Measurements from ENCODE around the gene ANKK1. TPM values are rescaled to one million over a fixed set of nuclear protein-coding genes. Genes with fewer than 3 reads are reported as not detected.

ANKK1 gene
- total RNA-seq, 1 donor from 2014 or later: not detected

- Histone ChIP-seq H3K9ac (ENCODE audit: low read depth in 1 of 3, low read length in 3 of 3) (no peak overlapping the region), H3K27me3 (ENCODE audit: control insufficient read depth in 3 of 3, insufficient read depth in 3 of 3, low read length in 3 of 3) (peaks cover 0 to 2% (median 0%) of the 10 kb centered on the region in 3 donors), H3K9me3 (ENCODE audit: control insufficient read depth in 3 of 3, low read length in 3 of 3) (no peaks in the 10 kb centered on the region), H3K27ac (ENCODE audit: low read depth, low read length) (no peak overlapping the region), H3K4me1 (ENCODE audit: control insufficient read depth in 3 of 3, insufficient read depth in 3 of 3, low read length in 3 of 3) (peaks cover 0 to 8% (median 8%) of the 10 kb centered on the region in 3 donors), H3K4me3 (ENCODE audit: low read length in 3 of 3) (no peak overlapping the region), H3K36me3 (ENCODE audit: control insufficient read depth in 3 of 3, insufficient read depth in 3 of 3, low read length in 3 of 3) (no peaks in the 10 kb centered on the region)
These were observed 31.9 kb downstream of the ANKK1 start for GRCh38 chr11:113419454-113420003.

- Histone ChIP-seq H3K4me3 (ENCODE audit: low read length in 3 of 3) (no peak overlapping the region), H3K9me3 (ENCODE audit: control insufficient read depth in 3 of 3, low read length in 3 of 3) (no peaks in the 10 kb centered on the region)
These were observed 33.2 kb downstream of the ANKK1 start for GRCh38 chr11:113420808-113421207.

GRCh38 chr11:113426686-113427085, 39.1 kb downstream of the ANKK1 start:
- H3K9ac ChIP-seq (ENCODE audit: low read depth in 1 of 3, low read length in 3 of 3): no peak overlapping the region
- H3K27me3 ChIP-seq (ENCODE audit: control insufficient read depth in 3 of 3, insufficient read depth in 3 of 3, low read length in 3 of 3): no peaks in the 10 kb centered on the region
- H3K27ac ChIP-seq (ENCODE audit: low read depth, low read length): no peak overlapping the region

More at GRCh38 chr11:113420808-113421207, 33.2 kb downstream of the ANKK1 start:
- Histone ChIP-seq H3K36me3 (ENCODE audit: control insufficient read depth in 3 of 3, insufficient read depth in 3 of 3, low read length in 3 of 3) (no peaks in the 10 kb centered on the region), H3K9ac (ENCODE audit: low read depth in 1 of 3, low read length in 3 of 3) (no peak overlapping the region), H3K27ac (ENCODE audit: low read depth, low read length) (no peak overlapping the region), H3K27me3 (ENCODE audit: control insufficient read depth in 3 of 3, insufficient read depth in 3 of 3, low read length in 3 of 3) (peaks cover 0 to 2% (median 0%) of the 10 kb centered on the region in 3 donors), H3K4me1 (ENCODE audit: control insufficient read depth in 3 of 3, insufficient read depth in 3 of 3, low read length in 3 of 3) (peaks cover 0 to 8% (median 8%) of the 10 kb centered on the region in 3 donors)

GRCh38 chr11:113431746-113432145, 44.2 kb downstream of the ANKK1 start:
- H3K9me3 ChIP-seq (ENCODE audit: control insufficient read depth in 3 of 3, low read length in 3 of 3): no peaks in the 10 kb centered on the region
- peaks cover 0 to under 1% (median under 1%) of the 10 kb centered on the region in 3 donors for H3K4me1 ChIP-seq (ENCODE audit: control insufficient read depth in 3 of 3, insufficient read depth in 3 of 3, low read length in 3 of 3)
- H3K4me3 ChIP-seq (ENCODE audit: low read length in 3 of 3): no peak overlapping the region
- H3K27ac ChIP-seq (ENCODE audit: low read depth, low read length): no peak overlapping the region
- H3K36me3 ChIP-seq (ENCODE audit: control insufficient read depth in 3 of 3, insufficient read depth in 3 of 3, low read length in 3 of 3): no peaks in the 10 kb centered on the region
- H3K9ac ChIP-seq (ENCODE audit: low read depth in 1 of 3, low read length in 3 of 3): no peak overlapping the region
- H3K27me3 ChIP-seq (ENCODE audit: control insufficient read depth in 3 of 3, insufficient read depth in 3 of 3, low read length in 3 of 3): no peaks in the 10 kb centered on the region

More at GRCh38 chr11:113426686-113427085, 39.1 kb downstream of the ANKK1 start:
- Histone ChIP-seq H3K36me3 (ENCODE audit: control insufficient read depth in 3 of 3, insufficient read depth in 3 of 3, low read length in 3 of 3) (no peaks in the 10 kb centered on the region), H3K4me1 (ENCODE audit: control insufficient read depth in 3 of 3, insufficient read depth in 3 of 3, low read length in 3 of 3) (no peaks in the 10 kb centered on the region), H3K4me3 (ENCODE audit: low read length in 3 of 3) (no peak overlapping the region), H3K9me3 (ENCODE audit: control insufficient read depth in 3 of 3, low read length in 3 of 3) (no peaks in the 10 kb centered on the region)

GRCh38 chr11:113435190-113435968, 47.8 kb downstream of the ANKK1 start:
- Histone ChIP-seq H3K9ac (ENCODE audit: low read depth in 1 of 3, low read length in 3 of 3) (no peak overlapping the region), H3K36me3 (ENCODE audit: control insufficient read depth in 3 of 3, insufficient read depth in 3 of 3, low read length in 3 of 3) (no peaks in the 10 kb centered on the region), H3K4me3 (ENCODE audit: low read length in 3 of 3) (no peak overlapping the region), H3K27ac (ENCODE audit: low read depth, low read length) (no peak overlapping the region), H3K9me3 (ENCODE audit: control insufficient read depth in 3 of 3, low read length in 3 of 3) (no peaks in the 10 kb centered on the region), H3K4me1 (ENCODE audit: control insufficient read depth in 3 of 3, insufficient read depth in 3 of 3, low read length in 3 of 3) (peaks cover 0 to 4% (median 3%) of the 10 kb centered on the region in 3 donors), H3K27me3 (ENCODE audit: control insufficient read depth in 3 of 3, insufficient read depth in 3 of 3, low read length in 3 of 3) (no peaks in the 10 kb centered on the region)

- H3K36me3 ChIP-seq (ENCODE audit: control insufficient read depth in 3 of 3, insufficient read depth in 3 of 3, low read length in 3 of 3): no peaks in the 10 kb centered on the region
- no peak overlapping the region for H3K9ac ChIP-seq (ENCODE audit: low read depth in 1 of 3, low read length in 3 of 3)
- H3K4me3 ChIP-seq (ENCODE audit: low read length in 3 of 3): no peak overlapping the region
- H3K9me3 ChIP-seq (ENCODE audit: control insufficient read depth in 3 of 3, low read length in 3 of 3): no peaks in the 10 kb centered on the region
- H3K4me1 ChIP-seq (ENCODE audit: control insufficient read depth in 3 of 3, insufficient read depth in 3 of 3, low read length in 3 of 3): peaks cover 0 to 4% (median 3%) of the 10 kb centered on the region in 3 donors
- no peaks in the 10 kb centered on the region for H3K27me3 ChIP-seq (ENCODE audit: control insufficient read depth in 3 of 3, insufficient read depth in 3 of 3, low read length in 3 of 3)
- H3K27ac ChIP-seq (ENCODE audit: low read depth, low read length): no peak overlapping the region
These were observed 49.2 kb downstream of the ANKK1 start for GRCh38 chr11:113436672-113437252.

- H3K9me3 ChIP-seq (ENCODE audit: control insufficient read depth in 3 of 3, low read length in 3 of 3): no peaks in the 10 kb centered on the region
- no peak overlapping the region for H3K27ac ChIP-seq (ENCODE audit: low read depth, low read length)
- peaks cover 0 to 4% (median 3%) of the 10 kb centered on the region in 3 donors for H3K4me1 ChIP-seq (ENCODE audit: control insufficient read depth in 3 of 3, insufficient read depth in 3 of 3, low read length in 3 of 3)
- H3K4me3 ChIP-seq (ENCODE audit: low read length in 3 of 3): no peak overlapping the region
- no peaks in the 10 kb centered on the region for H3K36me3 ChIP-seq (ENCODE audit: control insufficient read depth in 3 of 3, insufficient read depth in 3 of 3, low read length in 3 of 3)
- H3K27me3 ChIP-seq (ENCODE audit: control insufficient read depth in 3 of 3, insufficient read depth in 3 of 3, low read length in 3 of 3): peaks cover 2 to 22% (median 2%) of the 10 kb centered on the region in 3 donors
- H3K9ac ChIP-seq (ENCODE audit: low read depth in 1 of 3, low read length in 3 of 3): no peak overlapping the region
These were observed 53.2 kb downstream of the ANKK1 start for GRCh38 chr11:113440816-113441215.

- H3K9ac ChIP-seq (ENCODE audit: low read depth in 1 of 3, low read length in 3 of 3): no peak overlapping the region
- H3K27me3 ChIP-seq (ENCODE audit: control insufficient read depth in 3 of 3, insufficient read depth in 3 of 3, low read length in 3 of 3): peaks cover 2 to 32% (median 4%) of the 10 kb centered on the region in 3 donors
- H3K27ac ChIP-seq (ENCODE audit: low read depth, low read length): no peak overlapping the region
- no peaks in the 10 kb centered on the region for H3K9me3 ChIP-seq (ENCODE audit: control insufficient read depth in 3 of 3, low read length in 3 of 3)
- no peaks in the 10 kb centered on the region for H3K4me1 ChIP-seq (ENCODE audit: control insufficient read depth in 3 of 3, insufficient read depth in 3 of 3, low read length in 3 of 3)
- H3K36me3 ChIP-seq (ENCODE audit: control insufficient read depth in 3 of 3, insufficient read depth in 3 of 3, low read length in 3 of 3): no peaks in the 10 kb centered on the region
- H3K4me3 ChIP-seq (ENCODE audit: low read length in 3 of 3): no peak overlapping the region
These were observed 57.0 kb downstream of the ANKK1 start for GRCh38 chr11:113444502-113445123.

- no peak overlapping the region for H3K4me3 ChIP-seq (ENCODE audit: low read length in 3 of 3)
- no peak overlapping the region for H3K9ac ChIP-seq (ENCODE audit: low read depth in 1 of 3, low read length in 3 of 3)
- H3K4me1 ChIP-seq (ENCODE audit: control insufficient read depth in 3 of 3, insufficient read depth in 3 of 3, low read length in 3 of 3): no peaks in the 10 kb centered on the region
- H3K27ac ChIP-seq (ENCODE audit: low read depth, low read length): no peak overlapping the region
- H3K9me3 ChIP-seq (ENCODE audit: control insufficient read depth in 3 of 3, low read length in 3 of 3): no peaks in the 10 kb centered on the region
- H3K36me3 ChIP-seq (ENCODE audit: control insufficient read depth in 3 of 3, insufficient read depth in 3 of 3, low read length in 3 of 3): no peaks in the 10 kb centered on the region
- H3K27me3 ChIP-seq (ENCODE audit: control insufficient read depth in 3 of 3, insufficient read depth in 3 of 3, low read length in 3 of 3): peaks cover 2 to 32% (median 4%) of the 10 kb centered on the region in 3 donors
These were observed 58.5 kb downstream of the ANKK1 start for GRCh38 chr11:113446112-113446511.
